GM19025 (cell line): Measurements from ENCODE around the gene SGSM1.
"Not testable (repeated sequence)": the region's sequence is repeated elsewhere in the genome, so short reads cannot be mapped to it uniquely, and the experiment has no call there.

ENCODE experiments used
- ATAC-seq: cut with Tn5 transposase; IDR thresholded peaks from one replicate; pipeline ENCODE4 v1.9.1; 2021; ENCODE audit warnings: mild to moderate bottlenecking, low read depth, moderate library complexity; ENCODE audit not compliant: unreplicated experiment

Gene SGSM1

GRCh38 chr22:24836282-24836681 is 30.3 kb downstream of the SGSM1 start:
- ATAC-seq, result no peak

- ATAC-seq, result not testable (repeated sequence)
These were observed 31.5 kb downstream of the SGSM1 start for GRCh38 chr22:24837517-24837916.

GRCh38 chr22:24841261-24841660 is 35.2 kb downstream of the SGSM1 start:
- ATAC-seq, result no peak

GRCh38 chr22:24843048-24843447 is 37.0 kb downstream of the SGSM1 start:
- no peak for ATAC-seq

GRCh38 chr22:24845041-24845898 is 39.3 kb downstream of the SGSM1 start:
- no peak for ATAC-seq

GRCh38 chr22:24847490-24847889 is 41.5 kb downstream of the SGSM1 start:
- no peak for ATAC-seq

GRCh38 chr22:24848559-24849168 is 42.7 kb downstream of the SGSM1 start:
- no peak for ATAC-seq

- ATAC-seq, result no peak
These were observed 49.8 kb downstream of the SGSM1 start for GRCh38 chr22:24855794-24856193.

GRCh38 chr22:24857576-24857975 is 51.6 kb downstream of the SGSM1 start:
- no peak for ATAC-seq

- ATAC-seq, result no peak
These were observed 53.6 kb downstream of the SGSM1 start for GRCh38 chr22:24859587-24859986.

- ATAC-seq, result no peak
These were observed 59.5 kb downstream of the SGSM1 start for GRCh38 chr22:24865508-24865907.

- no peak for ATAC-seq
These were observed 61.5 kb downstream of the SGSM1 start for GRCh38 chr22:24867323-24868022.

- ATAC-seq, result no peak
These were observed 63.0 kb downstream of the SGSM1 start for GRCh38 chr22:24868979-24869378.

- ATAC-seq, result no peak
These were observed 65.7 kb downstream of the SGSM1 start for GRCh38 chr22:24871611-24872205.

- no peak for ATAC-seq
These were observed 67.2 kb downstream of the SGSM1 start for GRCh38 chr22:24873226-24873625.

- no peak for ATAC-seq
These were observed 70.0 kb downstream of the SGSM1 start for GRCh38 chr22:24875862-24876506.

GRCh38 chr22:24876700-24877099 is 70.7 kb downstream of the SGSM1 start:
- ATAC-seq, result no peak

- no peak for ATAC-seq
These were observed 73.0 kb downstream of the SGSM1 start for GRCh38 chr22:24878969-24879368.

GRCh38 chr22:24883432-24883831 is 77.4 kb downstream of the SGSM1 start:
- no peak for ATAC-seq

GRCh38 chr22:24887260-24887659 is 81.2 kb downstream of the SGSM1 start:
- no peak for ATAC-seq
